CD4-positive, CD25-positive, alpha-beta regulatory T cell (primary cell): ENCODE results near the gene PCDHA5. TPM values are rescaled to one million over a fixed set of nuclear protein-coding genes. Genes with fewer than 3 reads are reported as not detected.
A peak's percentile ranks its signal among the peaks of the same experiment; 100 is the strongest.
"Not testable (repeated sequence)": the region's sequence is repeated elsewhere in the genome, so short reads cannot be mapped to it uniquely, and the experiment has no call there.

ENCODE experiments used
- ATAC-seq, 2 donors: fragments of 150-1000 bp; cut with Tn5 transposase; one replicate each; pipeline ENCODE4 v1.10.0; 2021; ENCODE audit warnings: low read depth in 2 of 2, moderate number of reproducible peaks in 2 of 2, moderate library complexity in 1 of 2
- DNase-seq, 3 donors: peaks; one replicate each; pipeline versions ENCODE4 v3.0.0 to v3.0.0-alpha.2; 2012 to 2022; ENCODE audit warnings: mixed read lengths in 1 of 3
- H3K27ac ChIP-seq: one replicate; pipeline ENCODE4 v1.7.0; 2013; ENCODE audit warnings: mild to moderate bottlenecking, low read length; ENCODE audit not compliant: insufficient read depth, poor library complexity, severe bottlenecking
- H3K27me3 ChIP-seq: one replicate; pipeline ENCODE4 v1.7.0; 2013; ENCODE audit warnings: low read length; ENCODE audit not compliant: control insufficient read depth, insufficient read depth
- H3K36me3 ChIP-seq: one replicate; pipeline ENCODE4 v1.7.0; 2013; ENCODE audit warnings: mild to moderate bottlenecking, low read length, moderate library complexity; ENCODE audit not compliant: control insufficient read depth, insufficient read depth
- H3K4me1 ChIP-seq: 2 replicates; pipeline ENCODE4 v1.7.0; 2013; ENCODE audit warnings: mild to moderate bottlenecking, low read length; ENCODE audit not compliant: insufficient read depth, control insufficient read depth, poor library complexity, severe bottlenecking
- H3K4me3 ChIP-seq: one replicate; pipeline ENCODE4 v1.7.0; 2013; ENCODE audit warnings: low read depth, mild to moderate bottlenecking, low read length, moderate library complexity
- H3K9me3 ChIP-seq, 2 experiments: 1 replicate in 1 of 2; 2 replicates in 1 of 2; pipeline ENCODE4 v1.7.0; 2013; ENCODE audit warnings: low read length in 2 of 2, mild to moderate bottlenecking in 1 of 2, moderate library complexity in 1 of 2; ENCODE audit not compliant: control insufficient read depth in 2 of 2
- H3K27ac Mint-ChIP-seq, 3 donors: one replicate each; pipeline ENCODE4 v1.8.0; 2020 to 2022; ENCODE audit warnings: mild to moderate bottlenecking in 3 of 3, mixed read lengths in 3 of 3, moderate library complexity in 2 of 3
- H3K27me3 Mint-ChIP-seq: one replicate; pipeline ENCODE4 v1.8.0; 2022; ENCODE audit warnings: mild to moderate bottlenecking, mixed read lengths
- H3K36me3 Mint-ChIP-seq: one replicate; pipeline ENCODE4 v1.8.0; 2020; ENCODE audit warnings: mixed read lengths
- H3K4me1 Mint-ChIP-seq, 4 donors: one replicate each; pipeline ENCODE4 v1.8.0; 2020 to 2022; ENCODE audit warnings: mixed read lengths in 4 of 4, mild to moderate bottlenecking in 1 of 4
- H3K4me3 Mint-ChIP-seq, 4 donors: one replicate each; pipeline ENCODE4 v1.8.0; 2020 to 2022; ENCODE audit warnings: mild to moderate bottlenecking in 4 of 4, mixed read lengths in 4 of 4, moderate library complexity in 3 of 4
- H3K9me3 Mint-ChIP-seq, 7 donors: one replicate each; pipeline ENCODE4 v1.8.0; 2020 to 2022; ENCODE audit warnings: mixed read lengths in 7 of 7, mild to moderate bottlenecking in 3 of 7, moderate library complexity in 2 of 7
- polyA plus RNA-seq, 4 donors: library from polyadenylated mRNA; unstranded; fragments of 300-500 nt; fragmentation: Illumina TruSeq; gene quantifications; one replicate each; pipeline ENCODE4 v1.2.3, GENCODE V29; 2021
- total RNA-seq: library from RNA; stranded (reverse); gene quantifications from one replicate; pipeline ENCODE4 v1.2.3, GENCODE V29; 2022

PCDHA5 gene
- total and polyA plus RNA-seq, 5 donors from 2014 or later: not detected

- peaks cover 0 to 48% (median 14%) of the 10 kb centered on the region in 7 donors for H3K9me3 Mint-ChIP-seq
- peaks cover 3% of the 10 kb centered on the region for H3K27me3 ChIP-seq
- H3K4me3 ChIP-seq: no peak within 1 kb of the TSS
- H3K9me3 ChIP-seq: peaks cover 8 to 36% of the 10 kb centered on the region in 2 experiments
- H3K4me3 Mint-ChIP-seq: no peak within 1 kb of the TSS
- no peaks in the 10 kb centered on the region for H3K4me1 ChIP-seq
- H3K36me3 Mint-ChIP-seq: no peaks in the 10 kb centered on the region
- no peak within 1 kb of the TSS for H3K27ac ChIP-seq
- no peak for ATAC-seq
- H3K27ac Mint-ChIP-seq: no peak within 1 kb of the TSS
- peak in 1 of 3 donors; percentile 8 for DNase-seq
- no peaks in the 10 kb centered on the region for H3K4me1 Mint-ChIP-seq
- H3K27me3 Mint-ChIP-seq: peaks cover 12% of the 10 kb centered on the region
- no peaks in the 10 kb centered on the region for H3K36me3 ChIP-seq
Measured at GRCh38 chr5:140806834-140807775, 14.3 kb upstream of the PCDHA5 start, which contains the start of gene PCDHA4. Gene PCDHA4, plus strand, starts transcription at chr5:140807068.

GRCh38 chr5:140808241-140808888 lies 13.0 kb upstream of the PCDHA5 start:
- peaks cover 10 to 26% of the 10 kb centered on the region in 2 experiments for H3K9me3 ChIP-seq
- not testable (repeated sequence) for H3K36me3 ChIP-seq, H3K4me3 Mint-ChIP-seq, H3K36me3 Mint-ChIP-seq, DNase-seq, H3K4me3 ChIP-seq, ATAC-seq, H3K27ac Mint-ChIP-seq, H3K27me3 ChIP-seq, H3K27ac ChIP-seq, H3K4me1 ChIP-seq, H3K4me1 Mint-ChIP-seq
- H3K9me3 Mint-ChIP-seq: peaks cover under 1 to 51% (median 14%) of the 10 kb centered on the region in 7 donors
- H3K27me3 Mint-ChIP-seq: peaks cover 12% of the 10 kb centered on the region

GRCh38 chr5:140808889-140809291 lies 12.5 kb upstream of the PCDHA5 start:
- no peak overlapping the region for H3K27ac ChIP-seq
- Mint-ChIP-seq H3K27ac (no peak overlapping the region), H3K4me1 (no peaks in the 10 kb centered on the region), H3K27me3 (peaks cover 12% of the 10 kb centered on the region), H3K9me3 (peaks cover 1 to 47% (median 15%) of the 10 kb centered on the region in 7 donors), H3K4me3 (no peak overlapping the region), H3K36me3 (no peaks in the 10 kb centered on the region)
- peaks cover 3% of the 10 kb centered on the region for H3K27me3 ChIP-seq
- H3K36me3 ChIP-seq: no peaks in the 10 kb centered on the region
- ATAC-seq: no peak
- peaks cover 10 to 25% of the 10 kb centered on the region in 2 experiments for H3K9me3 ChIP-seq
- no peak for DNase-seq
- no peak overlapping the region for H3K4me3 ChIP-seq
- H3K4me1 ChIP-seq: no peaks in the 10 kb centered on the region

- Histone ChIP-seq H3K27ac (no peak overlapping the region), H3K9me3 (peaks cover 17 to 30% of the 10 kb centered on the region in 2 experiments), H3K27me3 (no peaks in the 10 kb centered on the region), H3K4me3 (no peak overlapping the region), H3K36me3 (no peaks in the 10 kb centered on the region), H3K4me1 (no peaks in the 10 kb centered on the region)
- DNase-seq (no peak), ATAC-seq (no peak)
- H3K4me1 Mint-ChIP-seq: no peaks in the 10 kb centered on the region
- no peak overlapping the region for H3K27ac Mint-ChIP-seq
- no peaks in the 10 kb centered on the region for H3K36me3 Mint-ChIP-seq
- no peak overlapping the region for H3K4me3 Mint-ChIP-seq
- no peaks in the 10 kb centered on the region for H3K27me3 Mint-ChIP-seq
- peaks cover 0 to 25% (median 4%) of the 10 kb centered on the region in 7 donors for H3K9me3 Mint-ChIP-seq
Measured at GRCh38 chr5:140822281-140822629, 842 bp downstream of the PCDHA5 start.

GRCh38 chr5:140822969-140823368 lies 1.6 kb downstream of the PCDHA5 start:
- H3K4me3 ChIP-seq, H3K27me3 Mint-ChIP-seq, H3K36me3 ChIP-seq, H3K27me3 ChIP-seq, H3K36me3 Mint-ChIP-seq, H3K4me1 Mint-ChIP-seq, DNase-seq, ATAC-seq, H3K4me1 ChIP-seq, H3K27ac Mint-ChIP-seq, H3K4me3 Mint-ChIP-seq, H3K27ac ChIP-seq: not testable (repeated sequence)
- peaks cover 0 to 27% (median 5%) of the 10 kb centered on the region in 7 donors for H3K9me3 Mint-ChIP-seq
- H3K9me3 ChIP-seq: peaks cover 19 to 35% of the 10 kb centered on the region in 2 experiments

GRCh38 chr5:140823475-140823874 lies 2.1 kb downstream of the PCDHA5 start:
- Mint-ChIP-seq H3K4me3 (no peak overlapping the region), H3K9me3 (peaks cover 0 to 25% (median 6%) of the 10 kb centered on the region in 7 donors), H3K27me3 (peaks cover 4% of the 10 kb centered on the region), H3K36me3 (no peaks in the 10 kb centered on the region), H3K27ac (no peak overlapping the region), H3K4me1 (no peaks in the 10 kb centered on the region)
- peaks cover 2% of the 10 kb centered on the region for H3K27me3 ChIP-seq
- H3K4me1 ChIP-seq: no peaks in the 10 kb centered on the region
- H3K27ac ChIP-seq: no peak overlapping the region
- no peak for ATAC-seq
- H3K4me3 ChIP-seq: no peak overlapping the region
- H3K36me3 ChIP-seq: no peaks in the 10 kb centered on the region
- DNase-seq: no peak
- peaks cover 19 to 35% of the 10 kb centered on the region in 2 experiments for H3K9me3 ChIP-seq

- H3K27ac Mint-ChIP-seq: no peak within 1 kb of the TSS
- no peak within 1 kb of the TSS for H3K27ac ChIP-seq
- H3K36me3 ChIP-seq: no peaks in the 10 kb centered on the region
- peaks cover 11 to 30% of the 10 kb centered on the region in 2 experiments for H3K9me3 ChIP-seq
- H3K4me1 ChIP-seq: no peaks in the 10 kb centered on the region
- no peak within 1 kb of the TSS for H3K4me3 Mint-ChIP-seq
- ATAC-seq: no peak
- peaks cover 2 to 35% (median 4%) of the 10 kb centered on the region in 7 donors for H3K9me3 Mint-ChIP-seq
- DNase-seq: no peak
- H3K4me3 ChIP-seq: no peak within 1 kb of the TSS
- no peaks in the 10 kb centered on the region for H3K4me1 Mint-ChIP-seq
- no peaks in the 10 kb centered on the region for H3K36me3 Mint-ChIP-seq
- peaks cover 4% of the 10 kb centered on the region for H3K27me3 ChIP-seq
- H3K27me3 Mint-ChIP-seq: peaks cover 4% of the 10 kb centered on the region
Measured at GRCh38 chr5:140827704-140828361, 6.4 kb downstream of the PCDHA5 start, which contains the start of gene PCDHA6. Gene PCDHA6, plus strand, starts transcription at chr5:140827960. Its CDS starts 132 bp downstream, at chr5:140828092.
